CD4-positive, alpha-beta T cell (primary cell): ENCODE measurements around the gene EHMT2. TPM values are rescaled to one million over a fixed set of nuclear protein-coding genes. Genes with fewer than 3 reads are reported as not detected.

Source experiments
- ATAC-seq: fragments of 200-7000 bp; cut with Tn5 transposase; one replicate; pipeline ENCODE4 v1.10.0; 2022; ENCODE audit warnings: mild to moderate bottlenecking; ENCODE audit not compliant: poor library complexity
- CTCF ChIA-PET: fragments of 350-600 bp; sonication (Branson Sonifier 250); formaldehyde crosslinking; loops from one replicate; lab custom pipeline; 2021; ENCODE audit warnings: antibody characterized with exemption, inconsistent platforms; lab: Charles Lee
- POLR2A ChIA-PET: fragments of 350-600 bp; sonication (Branson Sonifier 250); formaldehyde crosslinking; loops from one replicate; lab custom pipeline; 2021; ENCODE audit warnings: antibody characterized with exemption, inconsistent platforms; lab: Charles Lee
- DNase-seq, 14 experiments: peaks; one replicate each; pipeline ENCODE4 v3.0.0-alpha.2; 2013 to 2020; ENCODE audit warnings: mixed read lengths in 2 of 14
- H3K27ac ChIP-seq, 2 donors: one replicate each; pipeline versions ENCODE4 v1.5.1 to v1.7.0; 2013; ENCODE audit warnings: low read length in 2 of 2, low read depth in 1 of 2, mild to moderate bottlenecking in 1 of 2
- H3K27me3 ChIP-seq, 2 experiments: 1 replicate in 1 of 2; 2 replicates in 1 of 2; pipeline versions ENCODE4 v1.6.1 to v1.7.0; 2013; ENCODE audit warnings: low read length in 2 of 2, control low read depth in 1 of 2, mild to moderate bottlenecking in 1 of 2, moderate library complexity in 1 of 2; ENCODE audit not compliant: insufficient read depth in 2 of 2, control insufficient read depth in 1 of 2
- H3K36me3 ChIP-seq: one replicate; pipeline ENCODE4 v1.6.1; 2013; ENCODE audit warnings: low read length, control low read depth; ENCODE audit not compliant: insufficient read depth
- H3K4me1 ChIP-seq: one replicate; pipeline ENCODE4 v1.6.1; 2013; ENCODE audit warnings: low read length, control low read depth; ENCODE audit not compliant: insufficient read depth
- H3K4me3 ChIP-seq: one replicate; pipeline ENCODE4 v1.5.1; 2013; ENCODE audit warnings: mild to moderate bottlenecking, low read length, moderate library complexity
- H3K9me3 ChIP-seq, 2 experiments: 1 replicate in 1 of 2; 2 replicates in 1 of 2; pipeline versions ENCODE4 v1.6.1 to v1.7.0; 2013; ENCODE audit warnings: low read length in 2 of 2, mild to moderate bottlenecking in 2 of 2, control low read depth in 1 of 2, moderate library complexity in 1 of 2; ENCODE audit not compliant: control insufficient read depth in 1 of 2, insufficient read depth in 1 of 2
- H3K27ac Mint-ChIP-seq: one replicate; pipeline ENCODE4 v1.8.0; 2020; ENCODE audit warnings: mixed read lengths
- H3K27me3 Mint-ChIP-seq: one replicate; pipeline ENCODE4 v1.8.0; 2021; ENCODE audit warnings: mixed read lengths
- H3K36me3 Mint-ChIP-seq: one replicate; pipeline ENCODE4 v1.8.0; 2021; ENCODE audit warnings: low read depth, mixed read lengths
- H3K4me1 Mint-ChIP-seq: one replicate; pipeline ENCODE4 v1.8.0; 2021; ENCODE audit warnings: low read depth, mixed read lengths
- H3K4me3 Mint-ChIP-seq: one replicate; pipeline ENCODE4 v1.8.0; 2020; ENCODE audit warnings: mild to moderate bottlenecking, mixed read lengths
- H3K9me3 Mint-ChIP-seq: one replicate; pipeline ENCODE4 v1.8.0; 2020; ENCODE audit warnings: mixed read lengths
- intact Hi-C, 2 experiments: fragments of 100-400 bp; cut with DNase I in 1 of 2; cut with micrococcal nuclease in 1 of 2; formaldehyde crosslinking; loops; one replicate each; pipeline versions ENCODE4 v1.15.1 to v1.9.0; 2023 to 2025; cut with DNase I, micrococcal nuclease
- total RNA-seq, 174 experiments: library from RNA in 2 of 174; stranded (reverse) in 2 of 174; gene quantifications; one replicate each; pipeline ENCODE4 v1.2.3 and lab custom pipeline; 2021 to 2026
- TF ChIP-seq, protein P1 (sequence below): fragments of 200-600 bp; IDR thresholded peaks from one replicate; pipeline ENCODE4 v1.8.0; 2022; ENCODE audit warnings: antibody characterized with exemption, mild to moderate bottlenecking

EHMT2 gene
- total RNA-seq, 2 experiments from 2014 or later: 36.3 to 36.6 TPM

DNA sequence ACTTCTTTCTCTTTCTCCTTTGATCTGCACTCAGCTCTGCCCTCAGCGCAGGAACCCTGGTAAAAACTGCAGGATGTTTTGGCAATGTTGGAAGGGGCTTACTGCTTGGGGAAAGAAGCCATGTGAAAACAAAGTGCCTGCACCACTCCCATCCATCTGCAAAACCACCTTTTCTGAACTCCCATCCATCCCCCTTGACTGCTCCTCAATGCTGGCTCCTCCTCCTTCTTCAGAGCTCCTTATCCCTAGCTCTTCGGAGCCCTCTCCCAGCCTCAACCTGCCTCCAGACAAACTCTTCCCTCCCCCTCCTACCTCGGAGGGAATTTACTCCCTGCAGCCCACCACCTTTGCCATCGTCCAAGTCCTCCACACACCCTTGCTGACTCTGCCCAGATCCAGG is 8.6 kb upstream of the EHMT2 start:
- no peak overlapping the region for H3K27ac Mint-ChIP-seq
- H3K4me3 ChIP-seq: no peak overlapping the region
- H3K9me3 ChIP-seq: no peaks in the 10 kb centered on the region
- no peaks in the 10 kb centered on the region for H3K36me3 ChIP-seq
- no peaks in the 10 kb centered on the region for H3K27me3 Mint-ChIP-seq
- H3K4me3 Mint-ChIP-seq: peak overlapping the region; percentile 54
- no peak overlapping the region for H3K27ac ChIP-seq
- intact Hi-C loops: no loop called here
- H3K27me3 ChIP-seq: no peaks in the 10 kb centered on the region
- no peak for DNase-seq
- CTCF ChIA-PET: no interaction called here
- H3K4me1 ChIP-seq: peaks cover 12% of the 10 kb centered on the region
- POLR2A ChIA-PET: no interaction called here
- no peaks in the 10 kb centered on the region for H3K9me3 Mint-ChIP-seq
- TF ChIP-seq, protein P1, sequence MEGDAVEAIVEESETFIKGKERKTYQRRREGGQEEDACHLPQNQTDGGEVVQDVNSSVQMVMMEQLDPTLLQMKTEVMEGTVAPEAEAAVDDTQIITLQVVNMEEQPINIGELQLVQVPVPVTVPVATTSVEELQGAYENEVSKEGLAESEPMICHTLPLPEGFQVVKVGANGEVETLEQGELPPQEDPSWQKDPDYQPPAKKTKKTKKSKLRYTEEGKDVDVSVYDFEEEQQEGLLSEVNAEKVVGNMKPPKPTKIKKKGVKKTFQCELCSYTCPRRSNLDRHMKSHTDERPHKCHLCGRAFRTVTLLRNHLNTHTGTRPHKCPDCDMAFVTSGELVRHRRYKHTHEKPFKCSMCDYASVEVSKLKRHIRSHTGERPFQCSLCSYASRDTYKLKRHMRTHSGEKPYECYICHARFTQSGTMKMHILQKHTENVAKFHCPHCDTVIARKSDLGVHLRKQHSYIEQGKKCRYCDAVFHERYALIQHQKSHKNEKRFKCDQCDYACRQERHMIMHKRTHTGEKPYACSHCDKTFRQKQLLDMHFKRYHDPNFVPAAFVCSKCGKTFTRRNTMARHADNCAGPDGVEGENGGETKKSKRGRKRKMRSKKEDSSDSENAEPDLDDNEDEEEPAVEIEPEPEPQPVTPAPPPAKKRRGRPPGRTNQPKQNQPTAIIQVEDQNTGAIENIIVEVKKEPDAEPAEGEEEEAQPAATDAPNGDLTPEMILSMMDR: no peak
- no peaks in the 10 kb centered on the region for H3K36me3 Mint-ChIP-seq
- peaks cover 12% of the 10 kb centered on the region for H3K4me1 Mint-ChIP-seq
- ATAC-seq: no peak

DNA sequence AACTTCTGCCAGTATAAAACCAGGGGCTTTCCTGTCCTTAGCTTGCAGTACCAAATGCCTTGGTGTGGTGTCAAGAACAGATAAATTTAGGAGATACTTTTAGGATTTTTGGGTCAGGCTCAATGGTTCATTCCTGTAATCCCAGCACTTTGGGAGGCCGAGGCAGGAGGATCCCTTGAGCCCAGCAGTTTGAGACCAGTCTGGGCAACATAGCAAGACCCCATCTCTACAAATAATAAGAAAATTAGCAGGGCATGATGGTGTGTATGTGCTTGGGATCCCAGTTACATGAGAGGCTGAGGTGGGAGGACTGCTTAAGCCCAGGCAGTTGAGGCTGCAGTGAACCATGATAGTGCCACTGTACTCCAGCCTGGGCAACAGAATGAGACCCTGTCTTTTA is 7.5 kb upstream of the EHMT2 start:
- H3K27ac Mint-ChIP-seq: no peak overlapping the region
- intact Hi-C loops: no loop called here
- ATAC-seq: no peak
- no peaks in the 10 kb centered on the region for H3K27me3 ChIP-seq
- H3K4me3 ChIP-seq: no peak overlapping the region
- H3K36me3 ChIP-seq: no peaks in the 10 kb centered on the region
- H3K27ac ChIP-seq: no peak overlapping the region
- H3K36me3 Mint-ChIP-seq: no peaks in the 10 kb centered on the region
- DNase-seq: no peak
- no peaks in the 10 kb centered on the region for H3K9me3 ChIP-seq
- no peak overlapping the region for H3K4me3 Mint-ChIP-seq
- no peaks in the 10 kb centered on the region for H3K27me3 Mint-ChIP-seq
- no peaks in the 10 kb centered on the region for H3K9me3 Mint-ChIP-seq
- peaks cover 12% of the 10 kb centered on the region for H3K4me1 Mint-ChIP-seq
- ChIA-PET CTCF (interaction anchor here (0.6 kb wide), 1 partner anchor 918 kb away, joined by 3 read pairs; no protein-coding TSS in a partner anchor), POLR2A (no interaction called here)
- TF ChIP-seq, protein P1: no peak
- H3K4me1 ChIP-seq: peaks cover 19% of the 10 kb centered on the region

DNA sequence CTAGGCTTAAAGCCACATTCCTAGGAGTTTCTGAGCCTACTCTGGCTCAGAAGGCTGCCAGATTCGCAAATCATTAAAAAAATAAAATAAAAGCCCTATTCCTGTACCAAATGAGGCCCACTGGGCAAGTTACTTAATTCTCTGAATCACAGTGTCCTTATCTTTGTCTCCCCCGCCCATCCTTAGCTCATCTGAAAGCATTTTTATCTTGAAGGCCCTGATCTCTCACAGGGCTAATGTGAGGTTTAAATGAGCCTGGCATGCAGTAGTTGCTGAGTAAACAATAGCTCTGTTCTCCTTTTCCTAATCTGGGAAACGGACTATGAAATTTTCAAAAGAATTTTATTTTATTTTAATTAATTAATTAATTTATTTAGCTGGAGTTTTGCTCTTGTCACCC is 6.5 kb upstream of the EHMT2 start:
- Mint-ChIP-seq H3K36me3 (no peaks in the 10 kb centered on the region), H3K4me1 (peaks cover 21% of the 10 kb centered on the region), H3K27ac (peak overlapping the region; percentile 17), H3K27me3 (no peaks in the 10 kb centered on the region), H3K9me3 (no peaks in the 10 kb centered on the region), H3K4me3 (no peak overlapping the region)
- Histone ChIP-seq H3K4me3 (no peak overlapping the region), H3K27ac (no peak overlapping the region), H3K36me3 (no peaks in the 10 kb centered on the region), H3K27me3 (no peaks in the 10 kb centered on the region), H3K9me3 (no peaks in the 10 kb centered on the region), H3K4me1 (peaks cover 28% of the 10 kb centered on the region)
- POLR2A ChIA-PET: interaction anchor here (0.9 to 1.2 kb wide), 2 partner anchors 67 to 73 kb away, joined by 3 to 5 read pairs; no protein-coding TSS in a partner anchor
- DNase-seq (no peak), ATAC-seq (no peak)
- TF ChIP-seq, protein P1: no peak
- CTCF ChIA-PET: no interaction called here
- intact Hi-C loops: loop anchor here in 1 of 2 experiments (5.0 kb wide), 1 partner anchor 1368 kb away; the partner anchor contains the start of genes RPS18 and VPS52
